LNCAP (cell line): Measurements from ENCODE around the gene ST6GAL2.

Experiments
- TF ChIP-seq, protein P1 (sequence below): fragments of 450-650 bp; IDR thresholded peaks from 2 replicates; pipeline ENCODE4 v1.5.1; 2017; ENCODE audit warnings: mild to moderate bottlenecking

Gene ST6GAL2

DNA sequence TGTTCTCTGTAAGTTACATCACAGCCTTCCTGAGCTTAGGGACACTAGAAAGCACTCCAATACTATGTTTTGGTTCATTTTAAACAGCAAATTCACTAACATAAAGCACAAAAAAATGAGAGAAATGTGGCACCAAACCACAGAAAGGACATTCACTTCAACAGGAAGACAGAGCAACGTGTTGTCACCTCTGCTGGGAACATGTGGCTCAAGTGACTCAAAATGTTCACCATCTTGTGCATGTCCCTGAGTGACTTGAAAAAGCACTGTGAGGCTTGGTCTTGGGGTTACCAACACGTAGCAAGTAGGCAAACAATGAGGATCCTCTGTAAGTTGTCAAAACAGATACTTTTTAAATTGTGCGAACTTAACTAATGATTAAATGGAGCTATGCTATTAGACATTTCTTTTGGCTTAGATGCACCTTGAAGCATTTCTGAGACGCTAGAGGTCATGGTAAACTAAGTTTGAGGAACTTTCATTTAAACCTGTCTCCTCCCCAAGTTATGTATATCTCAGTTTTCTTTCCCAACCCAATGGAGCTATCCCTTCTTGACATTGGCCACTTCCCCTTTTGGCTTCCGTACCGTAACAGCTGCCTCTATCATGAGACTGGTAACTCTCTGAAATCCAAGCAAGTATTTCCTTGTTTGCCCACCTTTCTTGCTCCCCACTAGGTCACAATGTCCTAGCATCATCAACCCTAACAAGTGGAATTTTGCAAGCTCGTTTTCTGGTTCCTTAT lies 14.0 kb upstream of the ST6GAL2 start:
- TF ChIP-seq, protein P1, sequence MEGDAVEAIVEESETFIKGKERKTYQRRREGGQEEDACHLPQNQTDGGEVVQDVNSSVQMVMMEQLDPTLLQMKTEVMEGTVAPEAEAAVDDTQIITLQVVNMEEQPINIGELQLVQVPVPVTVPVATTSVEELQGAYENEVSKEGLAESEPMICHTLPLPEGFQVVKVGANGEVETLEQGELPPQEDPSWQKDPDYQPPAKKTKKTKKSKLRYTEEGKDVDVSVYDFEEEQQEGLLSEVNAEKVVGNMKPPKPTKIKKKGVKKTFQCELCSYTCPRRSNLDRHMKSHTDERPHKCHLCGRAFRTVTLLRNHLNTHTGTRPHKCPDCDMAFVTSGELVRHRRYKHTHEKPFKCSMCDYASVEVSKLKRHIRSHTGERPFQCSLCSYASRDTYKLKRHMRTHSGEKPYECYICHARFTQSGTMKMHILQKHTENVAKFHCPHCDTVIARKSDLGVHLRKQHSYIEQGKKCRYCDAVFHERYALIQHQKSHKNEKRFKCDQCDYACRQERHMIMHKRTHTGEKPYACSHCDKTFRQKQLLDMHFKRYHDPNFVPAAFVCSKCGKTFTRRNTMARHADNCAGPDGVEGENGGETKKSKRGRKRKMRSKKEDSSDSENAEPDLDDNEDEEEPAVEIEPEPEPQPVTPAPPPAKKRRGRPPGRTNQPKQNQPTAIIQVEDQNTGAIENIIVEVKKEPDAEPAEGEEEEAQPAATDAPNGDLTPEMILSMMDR, result no peak

DNA sequence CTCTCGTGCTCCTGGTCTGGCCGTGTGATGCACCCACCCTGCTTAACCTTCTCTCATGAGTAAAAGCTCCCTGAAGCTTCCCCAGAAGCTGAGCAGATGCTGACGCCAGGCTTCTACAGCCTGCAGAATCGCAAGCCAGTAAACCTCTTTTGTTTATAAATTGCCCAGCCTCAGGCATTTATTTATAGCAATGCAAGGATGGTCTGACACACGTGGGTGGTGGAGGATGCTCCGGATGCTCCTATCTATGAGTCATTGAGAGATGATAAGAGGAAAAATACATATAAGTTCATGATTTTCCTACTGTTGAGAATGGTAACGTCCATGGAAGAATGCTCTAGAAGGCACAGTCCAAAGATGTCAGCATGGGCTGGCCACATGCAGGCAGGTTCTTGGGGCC lies 8.6 kb upstream of the ST6GAL2 start:
- TF ChIP-seq, protein P1, result no peak

DNA sequence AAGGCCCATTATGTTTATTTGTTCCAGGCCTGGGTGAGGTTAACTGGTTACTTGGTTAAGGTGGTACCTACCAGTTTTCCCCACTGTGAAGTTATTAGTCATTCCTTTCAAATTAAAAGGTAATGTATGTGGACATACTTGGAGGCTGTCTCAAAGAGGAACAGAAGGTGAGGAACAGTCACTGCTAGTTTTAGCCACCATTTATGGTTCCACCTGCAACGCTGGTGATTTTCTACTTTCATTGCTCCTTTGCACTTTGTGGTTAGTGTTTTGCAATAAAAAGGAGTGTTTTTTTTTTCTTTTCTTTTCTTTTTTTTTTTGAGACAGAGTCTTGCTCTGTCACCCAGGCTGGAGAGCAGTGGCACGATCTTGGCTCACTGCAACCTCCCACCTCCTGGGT lies 6.1 kb upstream of the ST6GAL2 start:
- TF ChIP-seq, protein P1, result no peak

DNA sequence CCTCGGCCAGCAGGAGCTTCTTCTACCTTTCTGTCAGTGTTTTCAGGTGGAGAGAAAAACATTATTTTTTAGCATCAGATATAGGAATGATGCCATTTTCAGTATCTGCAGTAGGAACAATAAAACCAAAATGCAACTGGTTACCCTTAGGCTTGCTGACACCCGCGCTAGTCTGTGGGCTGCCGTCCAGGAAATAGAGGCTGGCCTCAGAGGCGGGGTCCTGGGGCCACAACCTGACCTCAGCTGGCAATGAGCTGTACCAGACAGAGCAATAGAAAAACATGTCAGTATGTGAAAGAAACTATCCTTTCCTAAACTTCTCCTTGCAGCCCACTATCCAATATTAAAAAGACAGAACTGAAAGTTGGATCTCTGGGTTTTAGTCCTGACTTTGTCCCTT lies 4.6 kb upstream of the ST6GAL2 start:
- TF ChIP-seq, protein P1, result no peak

DNA sequence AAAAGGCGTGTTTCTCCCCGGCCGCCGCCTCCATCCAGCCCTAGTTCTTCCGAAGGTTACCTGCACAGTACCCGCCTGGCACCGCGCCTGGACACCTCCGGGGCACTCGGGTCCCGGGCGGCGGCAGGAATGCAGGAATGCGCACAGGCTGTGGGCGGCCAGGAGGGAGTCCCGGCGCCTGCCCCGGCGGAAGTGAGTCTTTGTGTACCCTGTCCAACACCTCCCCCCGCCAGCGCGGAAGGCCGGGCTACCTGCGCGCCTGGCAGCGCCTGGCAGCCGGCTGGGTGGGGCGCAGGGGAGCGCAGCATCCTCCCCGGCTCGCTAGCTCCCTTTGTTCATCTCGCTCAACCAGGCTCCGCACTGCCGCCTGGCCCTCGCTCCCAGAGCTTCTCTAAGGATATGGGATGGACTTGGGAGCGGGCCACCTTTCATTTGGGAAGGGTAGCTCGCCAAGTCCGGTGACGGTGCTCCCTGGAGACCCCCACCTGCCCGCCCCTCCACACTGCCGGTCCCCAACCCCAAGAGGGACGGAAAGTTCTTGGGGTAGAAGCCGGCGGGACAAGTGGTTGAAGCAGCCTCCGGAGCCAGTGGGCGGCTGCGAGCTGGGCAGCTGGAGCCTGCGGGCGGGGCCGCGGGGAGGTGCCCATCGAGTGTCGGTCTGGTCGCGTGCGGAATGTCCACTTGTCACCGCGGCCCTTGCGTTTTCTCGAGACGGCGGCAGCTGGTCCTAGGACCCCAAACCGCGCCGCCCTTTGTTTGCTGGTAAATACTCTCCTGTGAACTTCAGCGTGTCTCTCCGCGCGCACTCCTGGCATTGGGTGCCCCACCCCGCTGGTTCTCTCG lies 1.2 kb upstream of the ST6GAL2 start:
- TF ChIP-seq, protein P1, result no peak

DNA sequence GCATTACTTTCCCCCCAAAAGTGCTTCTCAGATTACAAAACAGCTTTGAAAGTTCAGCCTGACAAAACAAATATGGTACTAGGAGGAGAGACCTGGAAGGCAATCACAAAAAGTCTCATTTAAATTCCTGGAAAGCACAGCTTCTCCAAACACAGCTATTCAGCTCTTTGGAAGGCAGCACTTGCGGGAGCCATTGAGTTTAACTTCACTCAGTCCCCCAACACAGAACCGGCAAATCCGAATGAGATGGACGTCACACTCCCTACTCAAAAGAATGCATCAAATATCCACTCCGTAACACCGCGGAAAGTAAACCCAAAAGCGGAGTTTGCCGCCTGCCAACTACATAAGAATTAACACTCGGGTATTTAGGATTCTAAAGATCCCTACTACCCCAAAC lies 638 bp downstream of the ST6GAL2 start:
- TF ChIP-seq, protein P1, result no peak

DNA sequence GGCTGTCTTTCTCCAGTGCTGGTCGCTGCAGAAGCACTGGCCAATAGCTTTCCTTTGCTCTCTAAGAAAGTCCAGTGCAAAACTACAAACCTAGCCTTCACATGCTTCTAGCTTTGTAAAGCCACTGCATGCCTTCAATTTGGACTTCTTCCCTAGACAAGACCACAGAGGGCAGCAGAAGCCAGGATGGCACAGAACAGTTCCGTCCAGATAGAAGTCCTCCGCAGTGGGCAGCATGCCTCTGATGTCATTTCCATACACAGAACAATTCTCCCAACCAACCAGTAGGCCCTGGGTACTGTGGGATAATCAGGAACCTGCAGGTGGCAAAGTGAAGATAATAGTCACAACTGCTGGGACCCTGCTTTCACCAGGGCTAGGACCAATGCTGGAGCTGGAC lies 3.3 kb downstream of the ST6GAL2 start:
- TF ChIP-seq, protein P1, result no peak
